ENCODE measurements around the gene ZNF57. TPM values are rescaled to one million over a fixed set of nuclear protein-coding genes. Genes with fewer than 3 reads are reported as not detected.

ZNF57 gene
- total and polyA plus RNA-seq, 2 of the 13 experiments (the other 11 are each of a cell fraction or from before 2014, with no cell fraction given), result 6.6 to 17.5 TPM

DNA sequence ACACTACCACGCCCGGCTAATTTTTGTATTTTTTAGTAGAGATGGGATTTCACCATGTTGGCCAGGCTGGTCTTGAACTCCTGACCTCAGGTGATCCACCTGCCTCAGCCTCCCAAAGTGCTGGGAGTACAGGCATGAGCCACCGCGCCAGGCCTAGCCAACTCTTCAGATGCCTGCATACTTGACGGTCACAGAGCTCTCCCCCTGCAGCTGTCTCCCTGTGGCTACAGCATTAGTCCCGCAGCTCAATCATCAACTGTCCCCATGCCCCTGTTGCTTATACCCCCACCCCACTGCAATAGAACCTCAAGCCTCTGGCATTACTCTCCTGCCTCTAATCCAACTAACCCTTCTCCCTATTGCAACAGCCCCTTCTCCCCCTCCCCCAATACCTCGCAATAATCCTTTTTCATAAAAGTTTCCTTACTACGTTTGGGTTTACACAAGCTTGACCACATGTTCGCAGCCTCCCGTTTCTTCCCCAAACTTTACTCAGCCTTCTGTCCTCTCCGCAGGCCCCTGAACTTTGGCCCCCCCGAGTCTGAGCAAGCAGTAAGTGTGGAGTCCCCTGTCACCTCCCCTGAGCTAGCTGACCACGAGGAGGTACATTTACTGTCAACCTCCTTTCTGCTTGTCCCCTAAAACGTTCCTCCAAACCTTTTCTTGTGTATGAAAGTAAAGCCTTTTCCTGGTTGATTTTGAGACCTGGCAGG is 42.4 kb downstream of the ZNF57 start (continued):
- no peak for TF ChIP-seq GZF1 (CRISPR knock-in tag; IDR thresholded peaks at IDR 0.05)
- no peak for TF ChIP-seq SSRP1 (CRISPR knock-in tag; IDR thresholded peaks at IDR 0.05)
- no peak for TF ChIP-seq ZNF501 (CRISPR knock-in tag; IDR thresholded peaks at IDR 0.05)
- TF ChIP-seq GFI1 (CRISPR knock-in tag; IDR thresholded peaks at IDR 0.05; ENCODE audit: borderline replicate concordance), result no peak
- no peak for TF ChIP-seq NFE2L1 (CRISPR knock-in tag; IDR thresholded peaks at IDR 0.05; ENCODE audit: borderline replicate concordance)
- no peak for TF ChIP-seq ZFP90 (CRISPR knock-in tag; IDR thresholded peaks at IDR 0.05; ENCODE audit: borderline replicate concordance)
- no peak for TF ChIP-seq ZNF713 (CRISPR knock-in tag; IDR thresholded peaks at IDR 0.05)
- no peak for TF ChIP-seq NFKB2 (CRISPR knock-in tag; IDR thresholded peaks at IDR 0.05; ENCODE audit: borderline replicate concordance)
- no peak for TF ChIP-seq TMF1 (CRISPR knock-in tag; IDR thresholded peaks at IDR 0.05; ENCODE audit: low read depth)
- TF ChIP-seq, protein P1, sequence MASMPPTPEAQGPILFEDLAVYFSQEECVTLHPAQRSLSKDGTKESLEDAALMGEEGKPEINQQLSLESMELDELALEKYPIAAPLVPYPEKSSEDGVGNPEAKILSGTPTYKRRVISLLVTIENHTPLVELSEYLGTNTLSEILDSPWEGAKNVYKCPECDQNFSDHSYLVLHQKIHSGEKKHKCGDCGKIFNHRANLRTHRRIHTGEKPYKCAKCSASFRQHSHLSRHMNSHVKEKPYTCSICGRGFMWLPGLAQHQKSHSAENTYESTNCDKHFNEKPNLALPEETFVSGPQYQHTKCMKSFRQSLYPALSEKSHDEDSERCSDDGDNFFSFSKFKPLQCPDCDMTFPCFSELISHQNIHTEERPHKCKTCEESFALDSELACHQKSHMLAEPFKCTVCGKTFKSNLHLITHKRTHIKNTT (CRISPR knock-in tag; IDR thresholded peaks at IDR 0.05), result no peak
- TF ChIP-seq ZNF354B (CRISPR knock-in tag; IDR thresholded peaks at IDR 0.05), result no peak
- no peak for TF ChIP-seq HMGXB3 (CRISPR knock-in tag; IDR thresholded peaks at IDR 0.05; ENCODE audit: borderline replicate concordance)
- TF ChIP-seq ZBTB49 (CRISPR knock-in tag; IDR thresholded peaks at IDR 0.05; ENCODE audit: borderline replicate concordance), result no peak
- TF ChIP-seq, protein P2, sequence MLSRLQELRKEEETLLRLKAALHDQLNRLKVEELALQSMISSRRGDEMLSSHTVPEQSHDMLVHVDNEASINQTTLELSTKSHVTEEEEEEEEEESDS (CRISPR knock-in tag; IDR thresholded peaks at IDR 0.05; ENCODE audit: borderline replicate concordance), result no peak
- TF ChIP-seq, protein P3, sequence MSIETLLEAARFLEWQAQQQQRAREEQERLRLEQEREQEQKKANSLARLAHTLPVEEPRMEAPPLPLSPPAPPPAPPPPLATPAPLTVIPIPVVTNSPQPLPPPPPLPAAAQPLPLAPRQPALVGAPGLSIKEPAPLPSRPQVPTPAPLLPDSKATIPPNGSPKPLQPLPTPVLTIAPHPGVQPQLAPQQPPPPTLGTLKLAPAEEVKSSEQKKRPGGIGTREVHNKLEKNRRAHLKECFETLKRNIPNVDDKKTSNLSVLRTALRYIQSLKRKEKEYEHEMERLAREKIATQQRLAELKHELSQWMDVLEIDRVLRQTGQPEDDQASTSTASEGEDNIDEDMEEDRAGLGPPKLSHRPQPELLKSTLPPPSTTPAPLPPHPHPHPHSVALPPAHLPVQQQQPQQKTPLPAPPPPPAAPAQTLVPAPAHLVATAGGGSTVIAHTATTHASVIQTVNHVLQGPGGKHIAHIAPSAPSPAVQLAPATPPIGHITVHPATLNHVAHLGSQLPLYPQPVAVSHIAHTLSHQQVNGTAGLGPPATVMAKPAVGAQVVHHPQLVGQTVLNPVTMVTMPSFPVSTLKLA (IDR thresholded peaks at IDR 0.05), result peak; percentile 24; the same call in 1 of the 2 replicates
- no peak for TF ChIP-seq HOXD1 (CRISPR knock-in tag; IDR thresholded peaks at IDR 0.05)
- no peak for TF ChIP-seq ARHGAP35 (CRISPR knock-in tag; IDR thresholded peaks at IDR 0.05; ENCODE audit: borderline replicate concordance)
- 0 out of 2 replicates have a peak, but pooled peaks have one; percentile 24 for TF ChIP-seq NR2C2 (CRISPR knock-in tag; IDR thresholded peaks at IDR 0.05; ENCODE audit: borderline replicate concordance)
- TF ChIP-seq ARNT (IDR thresholded peaks at IDR 0.05), result no peak
- no peak for TF ChIP-seq RFX5 (IDR thresholded peaks at IDR 0.05; ENCODE audit: low read depth, low read length)
- TF ChIP-seq SALL1 (CRISPR knock-in tag; IDR thresholded peaks at IDR 0.05), result peak; percentile 47; the same call in 1 of the 2 replicates
